GM12873 (cell line): ENCODE results near the gene SLC35F4.

Experiments
- CTCF ChIP-seq: IDR thresholded peaks from 2 replicates; pipeline ENCODE4 v1.5.1; 2012; ENCODE audit warnings: low read depth, mild to moderate bottlenecking, moderate library complexity, low read length, control low read depth; ENCODE audit not compliant: insufficient read depth; ENCODE audit errors: missing control alignments

SLC35F4 gene

GRCh38 chr14:57883061-57883460 lies 17.2 kb upstream of the SLC35F4 start:
- TF ChIP-seq CTCF, result no peak

GRCh38 chr14:57879516-57879915 lies 13.6 kb upstream of the SLC35F4 start:
- no peak for TF ChIP-seq CTCF

GRCh38 chr14:57875985-57876384 lies 10.1 kb upstream of the SLC35F4 start:
- no peak for TF ChIP-seq CTCF

- TF ChIP-seq CTCF, result no peak
Measured at GRCh38 chr14:57875296-57875695, 9.4 kb upstream of the SLC35F4 start.

GRCh38 chr14:57871459-57872080 lies 5.7 kb upstream of the SLC35F4 start:
- TF ChIP-seq CTCF, result peak; percentile 76

- no peak for TF ChIP-seq CTCF
Measured at GRCh38 chr14:57870686-57871457, 5.0 kb upstream of the SLC35F4 start.

GRCh38 chr14:57869617-57870016 lies 3.7 kb upstream of the SLC35F4 start:
- no peak for TF ChIP-seq CTCF
